ENCODE data around the gene IYD. TPM values are rescaled to one million over a fixed set of nuclear protein-coding genes. Genes with fewer than 3 reads are reported as not detected.

IYD gene
- total and polyA plus RNA-seq, 10 of the 15 experiments (the other 5 are each of a cell fraction or from before 2014, with no cell fraction given): 0.07 TPM; not detected in 9

- TF ChIP-seq CEBPZ (IDR thresholded peaks at IDR 0.05; ENCODE audit: low read depth, low read length) (no peak), EGR1 (IDR thresholded peaks at IDR 0.05; ENCODE audit: borderline replicate concordance in 1 of 2, low read depth in 2 of 2, low read length in 2 of 2) (no peak), IRF3 (IDR thresholded peaks at IDR 0.05) (no peak), SUZ12 (IDR thresholded peaks at IDR 0.05; ENCODE audit: unreplicated experiment) (no peak), ZNF207 (IDR thresholded peaks at IDR 0.05; ENCODE audit: borderline replicate concordance) (no peak), POLR2AphosphoS2 (IDR thresholded peaks at IDR 0.05; ENCODE audit: low read depth, low read length) (no peak), CREM (IDR thresholded peaks at IDR 0.05; ENCODE audit: low read depth) (no peak), E4F1 (IDR thresholded peaks at IDR 0.05; ENCODE audit: borderline replicate concordance, partially characterized antibody) (peak; percentile 28), FOXM1 (IDR thresholded peaks at IDR 0.05; ENCODE audit: low read depth, low read length) (no peak), CHD1 (IDR thresholded peaks at IDR 0.05; ENCODE audit: low read depth, low read length) (no peak), SMAD1 (IDR thresholded peaks at IDR 0.05; ENCODE audit: low read depth, partially characterized antibody) (no peak), SP1 (IDR thresholded peaks at IDR 0.05; ENCODE audit: low read depth, low read length) (no peak), SRF (IDR thresholded peaks at IDR 0.05; ENCODE audit: low read depth in 2 of 2, low read length in 2 of 2) (no peak), USF1 (IDR thresholded peaks at IDR 0.05; ENCODE audit: borderline replicate concordance, extremely low read length, insufficient read depth, low read depth, low read length) (no peak), JUNB (IDR thresholded peaks at IDR 0.05) (no peak), KLF5 (IDR thresholded peaks at IDR 0.05; ENCODE audit: partially characterized antibody) (no peak), MYC (IDR thresholded peaks at IDR 0.05; ENCODE audit: insufficient read depth, insufficient read length, insufficient replicate concordance, low read length, severe bottlenecking) (no peak), ZBTB33 (IDR thresholded peaks at IDR 0.05) (no peak), EZH2 (IDR thresholded peaks at IDR 0.05; ENCODE audit: borderline replicate concordance, control insufficient read depth, low read depth, low read length) (no peak)
These were observed 50.2 kb downstream of the IYD start (continued) for GRCh38 chr6:150418827-150419594.
